NCI-H2081 (cell line): ENCODE measurements around the gene MEPCE.
"Not testable (repeated sequence)": the region's sequence is repeated elsewhere in the genome, so short reads cannot be mapped to it uniquely, and the experiment has no call there.

Experiments
- DNase-seq, 2 experiments: peaks; one replicate each; lab custom pipeline; 2025; lab: John Stamatoyannopoulos, UW

Gene MEPCE, protein sequence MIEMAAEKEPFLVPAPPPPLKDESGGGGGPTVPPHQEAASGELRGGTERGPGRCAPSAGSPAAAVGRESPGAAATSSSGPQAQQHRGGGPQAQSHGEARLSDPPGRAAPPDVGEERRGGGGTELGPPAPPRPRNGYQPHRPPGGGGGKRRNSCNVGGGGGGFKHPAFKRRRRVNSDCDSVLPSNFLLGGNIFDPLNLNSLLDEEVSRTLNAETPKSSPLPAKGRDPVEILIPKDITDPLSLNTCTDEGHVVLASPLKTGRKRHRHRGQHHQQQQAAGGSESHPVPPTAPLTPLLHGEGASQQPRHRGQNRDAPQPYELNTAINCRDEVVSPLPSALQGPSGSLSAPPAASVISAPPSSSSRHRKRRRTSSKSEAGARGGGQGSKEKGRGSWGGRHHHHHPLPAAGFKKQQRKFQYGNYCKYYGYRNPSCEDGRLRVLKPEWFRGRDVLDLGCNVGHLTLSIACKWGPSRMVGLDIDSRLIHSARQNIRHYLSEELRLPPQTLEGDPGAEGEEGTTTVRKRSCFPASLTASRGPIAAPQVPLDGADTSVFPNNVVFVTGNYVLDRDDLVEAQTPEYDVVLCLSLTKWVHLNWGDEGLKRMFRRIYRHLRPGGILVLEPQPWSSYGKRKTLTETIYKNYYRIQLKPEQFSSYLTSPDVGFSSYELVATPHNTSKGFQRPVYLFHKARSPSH

GRCh38 chr7:100429637-100430492 is at the start of gene MEPCE:
Gene MEPCE (plus strand): TSS chr7:100429831. CDS start chr7:100430019, 188 bp downstream.
- DNase-seq, result peak; percentile 96 to 98

DNA sequence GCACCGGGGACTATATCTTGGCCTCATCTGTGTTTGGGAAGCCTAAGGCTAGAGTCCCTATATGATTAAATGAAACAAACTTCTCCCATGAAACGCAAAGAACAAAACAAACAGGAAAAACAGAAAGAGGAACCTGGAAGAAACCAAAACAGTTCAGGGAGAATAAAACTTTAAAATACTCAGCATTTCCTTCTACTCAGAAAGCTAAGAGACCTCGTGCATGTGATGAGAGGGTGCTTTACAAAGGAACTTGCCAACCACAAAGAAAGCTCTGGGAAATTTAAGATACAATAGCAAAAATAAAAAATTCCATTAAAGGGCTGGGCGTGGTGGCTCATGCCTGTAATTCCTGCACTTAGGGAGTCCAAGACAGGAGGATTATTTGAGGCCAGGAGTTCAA is 49.4 kb upstream of the MEPCE start:
- no peak for DNase-seq

DNA sequence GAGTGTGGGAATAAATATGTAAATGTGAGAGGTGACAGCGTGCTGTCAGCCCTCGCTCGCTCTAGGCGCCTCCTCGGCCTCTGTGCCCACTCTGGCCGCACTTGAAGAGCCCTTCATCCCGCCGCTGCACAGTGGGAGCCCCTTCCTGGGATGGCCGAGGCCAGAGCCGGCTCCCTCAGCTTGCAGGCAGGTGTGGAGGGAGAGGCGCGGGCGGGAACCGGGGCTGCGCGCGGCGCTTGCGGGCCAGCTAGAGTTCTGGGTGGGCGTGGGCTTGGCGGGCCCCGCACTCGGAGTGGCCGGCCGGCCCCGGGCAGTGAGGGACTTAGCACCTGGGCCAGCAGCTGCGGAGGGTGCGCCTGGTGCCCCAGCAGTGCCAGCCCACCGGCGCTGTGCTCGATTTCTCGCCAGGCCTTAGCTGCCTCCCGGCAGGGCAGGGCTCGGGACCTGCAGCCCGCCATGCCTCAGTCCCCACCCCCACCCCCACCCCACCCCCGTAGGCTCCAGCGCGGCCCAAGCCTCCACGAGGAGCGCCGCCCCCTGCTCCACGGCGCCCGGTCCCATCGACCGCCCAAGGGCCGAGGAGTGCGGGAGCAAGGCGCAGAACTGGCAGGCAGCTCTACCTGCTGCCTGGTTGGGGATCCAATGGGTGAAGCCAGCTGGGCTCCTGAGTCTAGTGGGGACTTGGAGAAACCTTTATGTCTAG is 47.9 kb upstream of the MEPCE start:
- DNase-seq, result not testable (repeated sequence)

DNA sequence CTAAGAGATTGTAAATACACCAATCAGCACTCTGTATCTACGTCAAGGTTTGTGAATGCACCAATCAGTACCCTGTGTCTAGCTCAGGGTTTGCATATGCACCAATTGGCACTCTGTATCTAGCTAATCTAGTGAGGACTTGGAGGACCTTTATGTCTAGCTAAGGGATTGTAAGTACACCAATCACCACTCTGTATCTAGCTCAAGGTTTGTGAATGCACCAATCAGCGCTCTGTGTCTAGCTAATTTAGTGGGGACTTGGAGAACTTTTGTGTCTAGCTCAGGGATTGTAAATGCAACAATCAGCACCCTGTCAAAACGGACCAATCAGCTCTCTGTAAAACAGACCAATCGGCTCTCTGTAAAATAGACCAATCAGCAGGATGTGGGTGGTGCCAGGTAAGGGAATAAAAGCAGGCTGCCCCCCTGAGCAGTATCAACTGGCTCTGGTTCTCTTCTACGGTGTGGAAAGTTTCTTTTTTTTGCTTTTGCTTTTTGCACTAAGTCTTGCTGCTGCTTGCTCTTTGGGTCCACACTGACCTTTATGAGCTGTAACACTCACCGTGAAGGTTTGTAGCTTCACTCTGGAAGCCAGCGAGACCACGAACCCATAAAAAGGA is 47.3 kb upstream of the MEPCE start:
- DNase-seq, result not testable (repeated sequence)

DNA sequence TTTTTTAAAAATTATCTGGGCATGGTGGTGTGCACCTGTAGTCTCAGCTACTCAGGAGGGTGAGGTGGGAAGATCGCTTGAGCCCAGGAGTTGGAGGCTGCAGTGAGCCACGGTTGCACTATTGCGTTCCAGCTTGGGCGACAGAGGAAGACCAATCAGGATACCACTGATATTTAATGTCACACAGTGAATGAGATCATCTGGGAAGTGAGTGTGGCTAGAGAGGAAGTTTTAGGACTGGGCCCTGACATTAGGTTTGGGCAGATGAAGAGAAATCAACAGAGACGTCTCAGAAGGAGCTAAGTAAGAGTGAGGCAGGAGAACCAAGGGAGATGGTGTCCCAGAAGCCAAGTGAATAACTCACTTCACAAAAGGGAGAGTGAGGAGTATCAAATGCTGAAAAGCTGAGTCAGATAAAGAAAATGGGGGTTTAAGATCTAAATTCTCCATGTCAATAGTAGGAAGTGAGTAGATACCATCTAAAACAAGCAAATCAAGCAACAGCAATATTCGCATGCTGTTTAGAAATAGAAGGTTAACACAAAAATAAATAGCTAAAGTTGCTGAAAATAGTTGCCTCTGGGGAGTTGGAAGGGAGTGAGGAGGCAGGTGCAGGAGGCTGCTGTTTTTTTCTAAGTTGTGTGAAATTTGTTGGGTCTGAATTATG is 44.9 kb upstream of the MEPCE start:
- no peak for DNase-seq

GRCh38 chr7:100386940-100387339 is 42.7 kb upstream of the MEPCE start:
- DNase-seq, result no peak

- no peak for DNase-seq
Measured at GRCh38 chr7:100387695-100388094, 41.9 kb upstream of the MEPCE start.

- no peak for DNase-seq
Measured at GRCh38 chr7:100389437-100390088, 40.1 kb upstream of the MEPCE start.

DNA sequence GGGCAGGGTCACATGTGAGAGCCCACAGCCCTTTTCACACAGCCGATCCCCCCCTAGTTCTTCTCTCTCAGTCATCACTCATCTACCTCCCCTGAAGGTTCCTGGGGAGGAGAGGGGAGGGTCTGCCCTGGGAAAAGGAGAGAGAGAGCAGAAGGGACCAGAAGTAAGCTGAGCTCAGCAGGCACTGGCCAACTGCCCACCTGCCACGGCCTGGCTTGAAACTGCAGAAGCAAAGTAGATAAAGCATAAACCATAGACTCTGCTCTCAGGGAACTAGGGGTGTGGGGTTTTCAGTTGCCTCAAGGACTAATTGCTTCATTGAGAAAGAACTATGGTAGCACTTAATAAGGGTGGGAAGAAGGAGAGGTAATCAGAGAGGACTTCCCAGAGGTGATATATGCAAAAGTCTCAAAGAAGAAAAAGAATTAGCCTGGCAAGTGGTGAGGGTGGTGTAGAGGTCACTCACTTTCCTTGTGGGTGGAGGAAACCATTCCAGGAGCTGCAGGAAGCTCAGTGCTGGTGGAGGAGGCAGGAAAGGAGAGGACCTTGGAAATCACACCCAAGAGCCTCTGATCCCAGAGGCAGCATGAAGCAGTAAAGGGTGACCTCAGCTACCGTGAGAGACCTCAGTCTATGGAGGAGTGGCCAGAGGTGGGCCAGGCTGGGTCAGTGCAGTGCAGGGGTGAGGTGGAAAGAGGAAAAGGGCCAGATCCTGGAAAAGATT is 39.2 kb upstream of the MEPCE start:
- DNase-seq, result no peak

- no peak for DNase-seq
Measured at GRCh38 chr7:100393233-100393905, 36.3 kb upstream of the MEPCE start.

DNA sequence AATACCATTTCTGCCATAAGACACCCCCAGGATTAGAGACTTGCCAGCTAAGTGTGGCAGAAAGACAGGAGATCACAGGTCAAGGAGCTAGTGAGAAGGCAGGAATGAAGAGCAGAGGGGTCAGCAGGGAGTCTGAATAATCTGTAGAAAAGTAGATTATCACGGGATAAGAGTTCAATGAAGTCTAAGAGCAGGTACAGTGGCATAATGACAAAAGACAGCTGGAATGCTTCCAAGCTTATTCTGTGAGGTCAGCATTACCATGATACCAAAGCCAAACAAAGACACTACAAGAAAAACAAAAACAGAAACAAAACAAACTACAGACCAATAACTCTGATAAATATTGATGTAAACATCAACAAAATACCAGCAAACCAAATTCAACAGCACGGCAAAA is 35.6 kb upstream of the MEPCE start:
- no peak for DNase-seq

- DNase-seq, result no peak
Measured at GRCh38 chr7:100396421-100396982, 33.1 kb upstream of the MEPCE start.

DNA sequence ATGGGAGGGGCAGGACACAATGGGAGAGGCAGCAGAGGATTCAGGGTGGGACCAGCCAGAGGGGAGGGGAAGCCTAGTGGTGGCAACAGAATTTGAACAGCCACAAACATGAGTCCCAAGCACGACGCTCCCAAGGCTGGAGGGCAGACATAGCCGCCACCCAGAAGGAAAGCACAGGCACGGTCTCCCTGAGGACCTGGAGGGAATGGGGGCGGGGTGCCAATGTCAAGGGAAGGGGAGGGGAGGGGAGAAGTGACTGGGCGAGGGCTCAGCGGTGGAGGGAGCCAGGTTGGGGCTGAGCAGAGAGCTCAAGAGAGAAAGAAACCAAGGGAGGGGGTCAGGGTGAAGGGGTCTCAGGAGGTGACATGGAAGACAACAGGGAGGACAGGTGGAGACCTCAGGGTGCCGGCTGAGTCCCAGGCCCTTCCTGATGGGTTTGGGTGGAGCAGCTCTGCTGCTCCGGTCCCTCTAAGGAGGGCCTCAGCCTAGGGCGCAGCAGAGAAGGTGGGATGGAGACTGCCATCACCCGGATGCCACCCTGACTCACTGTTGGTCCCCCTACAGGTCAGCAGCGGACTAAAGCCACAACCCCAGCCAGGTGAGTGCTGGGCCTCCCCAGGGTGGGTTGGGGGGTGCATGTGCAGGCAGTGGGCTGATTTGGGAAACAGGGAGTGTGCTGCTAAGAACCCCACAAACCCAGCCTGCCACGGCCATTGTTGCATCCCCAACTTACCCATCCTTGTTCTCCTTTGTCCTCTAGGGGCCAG is 32.1 kb upstream of the MEPCE start:
- no peak for DNase-seq

- DNase-seq, result no peak
Measured at GRCh38 chr7:100398239-100398638, 31.4 kb upstream of the MEPCE start.

- no peak for DNase-seq
Measured at GRCh38 chr7:100400041-100400440, 29.6 kb upstream of the MEPCE start.

GRCh38 chr7:100400656-100401055 is 29.0 kb upstream of the MEPCE start:
- DNase-seq, result no peak

DNA sequence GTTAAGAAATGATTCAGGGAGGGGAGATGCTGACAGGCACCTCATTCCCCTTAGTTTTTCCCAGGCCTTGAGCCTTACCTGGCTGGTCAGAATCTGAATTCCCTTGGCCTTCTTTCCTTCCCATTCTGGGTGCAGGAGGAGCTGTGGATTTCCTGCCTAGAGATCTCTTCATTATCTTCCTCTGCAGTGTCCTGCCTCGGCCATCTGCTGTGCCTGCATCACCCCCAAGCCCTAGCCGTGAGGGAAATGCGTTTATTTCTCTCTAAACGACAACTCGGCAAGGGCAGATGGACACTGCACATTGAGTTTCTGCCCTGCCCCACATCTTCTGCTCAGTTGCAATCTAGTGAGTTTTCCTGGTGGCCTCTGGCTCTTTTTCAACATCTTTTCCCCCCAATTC is 27.8 kb upstream of the MEPCE start:
- DNase-seq, result no peak

DNA sequence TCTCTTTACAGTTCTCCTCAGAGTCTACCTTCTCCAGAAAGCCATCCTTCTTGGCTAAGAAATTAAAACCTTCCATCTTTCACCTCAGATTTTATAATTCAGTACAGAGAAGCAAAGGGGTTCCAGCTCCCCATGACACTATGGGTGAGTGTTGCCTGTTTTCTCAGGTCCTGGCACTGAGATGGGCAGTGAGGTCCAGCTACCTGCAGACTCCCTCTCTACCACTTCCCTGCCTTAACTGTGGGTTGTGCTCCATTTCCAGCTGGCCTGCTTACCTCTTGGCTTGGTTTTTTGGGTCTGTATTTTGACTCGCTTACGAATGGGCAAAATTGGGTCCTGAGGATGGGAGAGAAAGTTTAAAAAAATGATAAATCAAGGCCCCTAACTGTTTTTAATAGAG is 27.4 kb upstream of the MEPCE start:
- DNase-seq, result no peak
